Measurements from ENCODE around the gene USB1.

DNA sequence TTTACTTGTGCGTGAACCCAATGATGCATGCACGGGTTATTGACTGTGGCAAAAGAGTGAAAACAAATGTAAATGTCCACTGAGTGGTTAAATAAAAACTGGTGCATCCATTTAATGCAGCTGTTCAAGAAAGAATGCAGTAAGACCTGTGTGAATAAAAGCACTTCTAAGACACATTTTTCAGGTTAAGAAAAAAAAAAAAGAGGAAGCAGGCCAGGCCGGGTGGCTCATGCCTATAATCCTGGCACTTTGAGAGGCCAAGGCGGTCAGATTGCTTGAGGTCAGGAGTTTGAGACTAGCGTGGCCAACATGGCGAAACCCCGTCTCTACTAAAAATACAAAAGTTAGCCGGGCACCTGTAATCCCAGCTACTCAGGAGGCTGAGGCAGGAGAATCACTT is 42.1 kb upstream of the USB1 start:
- TF ChIP-seq, protein P1, sequence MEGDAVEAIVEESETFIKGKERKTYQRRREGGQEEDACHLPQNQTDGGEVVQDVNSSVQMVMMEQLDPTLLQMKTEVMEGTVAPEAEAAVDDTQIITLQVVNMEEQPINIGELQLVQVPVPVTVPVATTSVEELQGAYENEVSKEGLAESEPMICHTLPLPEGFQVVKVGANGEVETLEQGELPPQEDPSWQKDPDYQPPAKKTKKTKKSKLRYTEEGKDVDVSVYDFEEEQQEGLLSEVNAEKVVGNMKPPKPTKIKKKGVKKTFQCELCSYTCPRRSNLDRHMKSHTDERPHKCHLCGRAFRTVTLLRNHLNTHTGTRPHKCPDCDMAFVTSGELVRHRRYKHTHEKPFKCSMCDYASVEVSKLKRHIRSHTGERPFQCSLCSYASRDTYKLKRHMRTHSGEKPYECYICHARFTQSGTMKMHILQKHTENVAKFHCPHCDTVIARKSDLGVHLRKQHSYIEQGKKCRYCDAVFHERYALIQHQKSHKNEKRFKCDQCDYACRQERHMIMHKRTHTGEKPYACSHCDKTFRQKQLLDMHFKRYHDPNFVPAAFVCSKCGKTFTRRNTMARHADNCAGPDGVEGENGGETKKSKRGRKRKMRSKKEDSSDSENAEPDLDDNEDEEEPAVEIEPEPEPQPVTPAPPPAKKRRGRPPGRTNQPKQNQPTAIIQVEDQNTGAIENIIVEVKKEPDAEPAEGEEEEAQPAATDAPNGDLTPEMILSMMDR (conservative IDR thresholded peaks at IDR 0.05 in 1 of 2, IDR thresholded peaks at IDR 0.05 in 1 of 2; ENCODE audit: low read depth in 1 of 2, low read length in 2 of 2) = no peak
- no peak for TF ChIP-seq EZH2 (IDR thresholded peaks at IDR 0.05; ENCODE audit: low read length, missing control alignments)
